Measurements from ENCODE around the gene BNC2.

- TF ChIP-seq ZNF384 (IDR thresholded peaks at IDR 0.05) (no peak), NFRKB (IDR thresholded peaks at IDR 0.05) (no peak), FOXA1 (IDR thresholded peaks at IDR 0.05) (no peak), BHLHE40 (IDR thresholded peaks at IDR 0.05; ENCODE audit: borderline replicate concordance) (no peak)
Observed at GRCh38 chr9:16796304-16796825, 74.1 kb downstream of the BNC2 start.
